HG03558 (cell line): Measurements from ENCODE around the gene TREML1.
"Not testable (repeated sequence)": the region's sequence is repeated elsewhere in the genome, so short reads cannot be mapped to it uniquely, and the experiment has no call there.

Experiments
- ATAC-seq: cut with Tn5 transposase; IDR thresholded peaks from one replicate; pipeline ENCODE4 v1.9.1; 2021; ENCODE audit warnings: moderate number of reproducible peaks; ENCODE audit not compliant: unreplicated experiment; ENCODE audit errors: extremely low read depth

Gene TREML1

DNA sequence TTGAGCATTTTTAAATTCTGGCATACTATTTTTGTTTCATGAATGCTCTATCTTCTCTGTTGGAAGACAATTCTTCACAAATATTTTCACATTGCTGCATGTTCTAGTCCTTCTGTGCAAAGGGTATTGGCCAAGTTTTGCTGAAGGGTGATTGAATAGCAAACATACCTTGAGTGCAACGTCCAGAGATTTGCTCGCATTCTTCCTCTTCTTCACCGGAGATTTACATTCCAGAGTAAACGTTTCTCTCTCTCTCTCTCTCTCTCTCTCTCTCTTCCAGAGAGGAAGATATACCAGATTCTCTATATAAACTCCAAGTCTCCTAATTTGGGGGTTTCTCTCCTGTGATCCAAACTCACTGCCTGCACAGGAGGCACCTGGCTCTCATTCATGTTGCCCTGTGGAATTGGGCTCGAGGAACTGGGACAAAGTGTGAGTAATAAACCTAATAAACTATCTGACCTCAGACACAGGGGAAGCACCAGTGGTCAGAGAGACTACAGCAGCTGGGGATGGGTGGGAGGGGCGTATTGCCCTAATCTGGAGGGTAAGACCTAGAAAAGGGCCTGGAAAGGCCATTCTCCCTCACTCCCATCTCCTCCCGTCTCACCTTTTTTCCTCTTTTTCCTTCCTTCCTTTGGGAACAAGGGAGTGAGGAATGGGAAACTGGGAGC is 1.1 kb upstream of the TREML1 start:
- no peak for ATAC-seq

DNA sequence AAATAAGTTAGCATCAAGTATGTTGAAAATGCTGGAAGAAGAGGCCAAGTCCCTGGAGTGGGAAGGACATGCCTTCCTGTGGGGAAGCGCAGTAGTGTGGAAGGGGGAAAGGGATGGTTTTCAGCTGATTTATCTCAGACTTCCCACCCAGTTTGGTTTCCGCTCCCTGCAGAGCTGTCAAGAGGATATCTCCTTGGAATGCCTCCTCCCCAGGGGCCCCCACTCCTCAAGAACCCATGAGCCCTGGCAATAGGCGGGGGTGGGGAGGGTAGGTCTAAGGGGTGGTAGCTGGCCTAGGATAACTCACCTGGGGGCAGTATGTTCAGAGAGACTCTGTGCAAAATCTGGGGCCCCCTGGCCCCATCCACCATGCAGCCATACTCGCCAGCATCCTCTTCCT is 696 bp downstream of the TREML1 start:
- no peak for ATAC-seq

DNA sequence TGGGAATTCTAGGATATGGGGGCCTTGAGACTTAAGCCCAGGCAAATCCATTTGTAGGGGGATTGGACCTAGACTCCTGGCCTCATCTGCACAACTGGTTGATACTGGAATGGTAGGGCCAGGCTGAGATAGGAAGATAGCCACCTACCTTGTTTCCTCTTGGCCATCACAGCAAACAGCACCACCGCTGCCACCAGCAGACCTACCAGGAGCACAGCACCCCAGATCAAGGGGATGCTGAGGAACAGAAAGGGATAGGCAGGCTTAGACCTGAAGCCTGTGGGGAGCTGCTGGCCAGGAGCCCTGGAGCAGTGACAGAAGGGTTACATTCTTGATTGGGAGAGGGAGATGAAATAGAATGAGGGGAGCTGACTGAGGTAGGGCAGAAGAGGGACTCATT is 3.5 kb downstream of the TREML1 start:
- no peak for ATAC-seq

DNA sequence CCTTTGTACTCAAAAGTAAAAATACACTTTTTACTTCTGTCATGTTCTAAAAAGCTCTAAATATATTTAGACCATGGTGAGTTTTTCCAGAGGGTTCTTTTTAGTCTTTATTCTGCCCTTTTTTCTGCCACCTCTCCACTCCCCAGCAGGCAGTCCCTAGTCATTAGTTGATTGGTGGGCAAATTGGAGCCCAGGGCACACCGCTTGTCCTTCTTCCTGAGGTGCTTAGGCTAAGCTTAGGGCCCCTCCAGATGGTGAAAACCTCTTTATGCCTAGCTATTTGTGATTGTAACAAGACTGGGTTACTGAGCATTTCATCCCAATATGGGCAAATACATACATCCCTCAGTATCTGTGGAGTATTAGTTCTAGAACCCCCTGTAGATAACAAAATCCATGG is 6.2 kb downstream of the TREML1 start:
- no peak for ATAC-seq

DNA sequence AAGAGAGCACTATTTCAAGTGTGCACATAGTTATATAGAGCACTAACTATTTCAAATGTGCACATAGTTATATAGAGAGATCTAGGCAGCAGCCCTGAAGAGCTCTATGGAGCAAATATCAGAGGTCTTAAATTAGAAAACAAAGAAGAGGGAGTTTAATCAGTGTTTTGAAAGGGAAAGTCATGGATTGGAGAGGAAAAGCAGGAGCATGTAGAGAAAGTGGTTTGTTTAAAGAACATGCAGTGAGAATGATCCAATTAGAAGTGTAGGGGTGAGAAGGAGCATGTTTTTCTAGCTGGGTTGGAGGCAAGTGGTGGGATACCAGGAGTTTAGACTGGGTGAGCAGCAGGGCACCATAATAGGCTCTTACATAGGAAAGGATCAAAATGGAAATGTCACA is 17.2 kb downstream of the TREML1 start:
- no peak for ATAC-seq

DNA sequence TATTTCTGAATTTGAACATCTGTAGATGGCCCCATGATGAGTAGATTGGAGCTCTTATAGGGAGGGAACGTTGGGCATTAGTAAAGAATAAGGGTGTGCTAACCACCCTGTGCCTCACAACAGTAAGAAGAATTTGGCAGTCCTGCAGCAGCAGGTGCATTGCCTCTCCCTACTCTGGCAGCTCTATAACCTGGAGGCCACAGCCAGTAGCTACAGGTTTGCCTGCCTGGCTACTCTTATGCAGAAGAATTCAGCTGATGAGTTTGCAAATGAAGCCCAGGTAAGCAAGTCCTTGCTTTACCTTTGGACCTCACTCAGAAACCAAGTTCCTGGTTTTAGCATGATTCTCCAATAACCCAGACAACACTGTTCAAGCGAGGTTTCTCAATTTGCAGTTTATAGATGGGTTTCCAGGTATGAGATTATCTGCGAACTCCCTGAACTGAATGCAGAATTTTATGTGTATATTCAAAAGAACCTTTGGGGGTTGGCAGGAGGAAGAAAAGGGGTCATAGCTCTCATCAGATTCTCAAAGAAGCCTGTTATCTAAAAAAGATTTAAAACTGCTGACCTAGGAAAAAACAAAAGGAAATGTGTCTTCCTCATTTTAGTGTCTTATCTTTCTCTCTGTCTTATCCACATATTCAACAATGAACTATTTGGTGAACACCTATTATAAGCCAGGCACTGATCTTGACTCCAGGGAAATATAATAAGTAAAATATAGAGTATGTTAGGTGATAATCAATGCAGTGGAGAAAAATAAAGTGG is 18.9 kb downstream of the TREML1 start:
- no peak for ATAC-seq

DNA sequence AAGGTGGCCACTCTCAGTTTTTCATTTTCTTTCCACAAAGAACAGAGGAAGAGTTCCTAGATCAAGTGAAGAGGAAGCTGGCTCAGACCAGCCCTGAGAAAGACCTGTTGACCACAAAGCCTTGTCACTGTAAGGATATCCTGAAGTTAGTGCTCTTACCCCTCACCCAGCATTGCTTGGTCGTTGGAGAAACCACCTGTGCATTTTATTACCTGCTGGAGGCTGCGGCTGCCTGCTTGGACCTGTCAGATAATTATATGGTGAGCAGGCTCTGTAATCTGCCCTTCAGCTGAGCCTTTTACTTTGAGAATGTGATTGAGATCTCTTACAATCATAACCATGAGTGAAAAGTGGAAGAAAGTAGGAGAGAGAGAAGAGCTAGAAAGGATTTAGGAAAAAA is 21.9 kb downstream of the TREML1 start:
- no peak for ATAC-seq

DNA sequence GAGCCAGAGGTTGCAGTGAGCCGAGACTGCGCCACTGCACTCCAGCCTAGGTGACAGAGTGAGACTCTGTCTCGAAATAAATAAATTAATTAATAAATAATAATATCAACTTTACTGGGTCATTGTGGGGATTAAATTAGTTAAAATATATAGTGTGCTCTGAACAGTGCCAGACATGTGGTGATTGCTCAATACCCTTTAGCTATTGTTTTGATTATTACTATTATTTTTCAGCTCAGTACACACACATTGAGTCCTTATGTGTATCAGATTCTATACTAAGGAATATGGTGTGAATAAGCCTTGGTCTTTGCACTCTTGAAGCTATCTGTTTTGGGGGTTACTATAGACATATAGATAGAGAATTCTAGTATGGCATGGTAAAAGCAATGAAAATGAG is 28.9 kb downstream of the TREML1 start:
- no peak for ATAC-seq

DNA sequence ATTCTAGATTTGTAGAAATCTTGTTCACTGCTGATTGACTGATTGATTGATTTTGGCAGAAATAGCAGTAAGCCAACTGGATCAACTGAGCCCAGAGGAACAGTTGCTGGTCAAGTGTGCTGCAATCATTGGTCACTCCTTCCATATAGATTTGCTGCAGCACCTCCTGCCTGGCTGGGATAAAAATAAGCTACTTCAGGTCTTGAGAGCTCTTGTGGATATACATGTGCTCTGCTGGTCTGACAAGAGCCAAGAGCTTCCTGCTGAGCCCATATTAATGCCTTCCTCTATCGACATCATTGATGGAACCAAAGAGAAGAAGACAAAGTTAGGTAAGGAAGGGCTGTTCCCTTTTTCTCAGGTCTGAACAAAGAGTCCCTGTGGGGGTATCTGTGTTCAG is 31.2 kb downstream of the TREML1 start:
- no peak for ATAC-seq

DNA sequence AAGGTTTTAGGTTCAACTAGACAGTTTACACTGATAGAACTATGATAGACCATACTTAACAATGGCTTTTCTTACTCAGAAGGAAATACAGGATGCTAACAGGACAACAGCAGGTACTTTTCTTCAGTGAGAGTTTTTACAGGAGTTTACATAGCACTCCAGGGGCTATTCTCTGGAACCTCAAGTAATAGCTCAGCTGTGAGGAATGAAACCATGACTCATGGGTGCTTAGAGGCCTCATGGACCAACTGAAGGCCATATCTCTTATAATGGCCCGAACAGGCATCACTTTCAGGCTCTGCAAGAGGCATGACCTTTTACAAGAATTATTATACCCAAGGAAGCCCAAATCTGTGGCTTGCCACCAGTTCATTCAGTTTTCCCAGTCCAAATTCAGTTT is 31.8 kb downstream of the TREML1 start:
- no peak for ATAC-seq

DNA sequence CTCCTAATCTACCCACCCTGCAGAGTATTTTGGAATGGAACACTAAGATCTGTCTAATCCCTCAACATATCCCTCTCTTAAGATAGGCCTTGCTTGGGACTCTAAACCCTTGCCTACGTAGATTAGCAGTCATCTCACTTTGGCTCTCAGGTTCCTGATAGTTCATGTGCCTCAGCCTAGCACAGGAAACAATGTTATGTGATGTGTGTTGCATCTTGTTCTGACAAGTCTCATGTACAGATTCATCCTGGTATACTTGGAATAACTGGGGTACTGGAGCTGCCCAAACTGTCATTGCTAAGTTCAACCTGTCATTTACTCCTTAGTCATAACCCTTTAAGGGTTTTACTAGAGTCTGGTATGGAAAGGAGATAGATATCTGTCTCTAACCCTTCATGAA is 34.1 kb downstream of the TREML1 start:
- ATAC-seq, result no peak

DNA sequence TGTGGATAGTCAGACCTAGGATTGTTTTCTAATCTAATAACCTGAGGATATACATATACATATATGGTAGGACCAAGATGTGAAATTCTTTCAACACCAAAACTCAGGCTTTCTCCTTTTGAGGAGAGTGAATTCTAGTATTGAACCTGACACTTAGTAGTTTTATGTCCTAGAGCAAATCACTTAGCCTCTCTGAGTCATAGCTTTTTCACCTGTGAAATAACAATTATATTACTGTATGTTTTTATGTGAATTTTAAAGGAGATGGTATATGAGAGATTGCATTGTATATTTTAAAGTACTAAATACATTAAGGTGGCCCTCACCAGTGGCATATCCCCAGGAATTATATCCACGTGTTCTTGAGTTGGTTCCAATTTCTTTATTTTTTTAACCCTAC is 34.6 kb downstream of the TREML1 start:
- no peak for ATAC-seq

DNA sequence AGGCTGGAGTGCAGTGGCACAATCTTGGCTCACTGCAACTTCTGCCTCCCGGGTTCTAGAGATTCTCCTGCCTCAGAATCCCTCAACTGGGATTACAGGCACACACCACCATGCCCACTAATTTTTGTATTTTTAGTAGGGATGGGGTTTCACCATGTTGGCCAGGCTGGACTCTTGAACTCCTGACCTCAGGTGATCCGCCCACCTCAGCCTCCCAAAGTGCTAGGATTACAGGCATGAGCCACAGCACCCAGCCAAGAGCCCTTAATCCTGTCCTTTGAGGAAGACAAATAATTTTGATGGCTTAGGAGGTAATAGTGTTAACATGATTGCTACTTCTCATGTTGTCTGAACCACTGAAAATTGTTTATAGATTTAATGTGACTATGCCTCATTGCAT is 39.1 kb downstream of the TREML1 start:
- not testable (repeated sequence) for ATAC-seq

DNA sequence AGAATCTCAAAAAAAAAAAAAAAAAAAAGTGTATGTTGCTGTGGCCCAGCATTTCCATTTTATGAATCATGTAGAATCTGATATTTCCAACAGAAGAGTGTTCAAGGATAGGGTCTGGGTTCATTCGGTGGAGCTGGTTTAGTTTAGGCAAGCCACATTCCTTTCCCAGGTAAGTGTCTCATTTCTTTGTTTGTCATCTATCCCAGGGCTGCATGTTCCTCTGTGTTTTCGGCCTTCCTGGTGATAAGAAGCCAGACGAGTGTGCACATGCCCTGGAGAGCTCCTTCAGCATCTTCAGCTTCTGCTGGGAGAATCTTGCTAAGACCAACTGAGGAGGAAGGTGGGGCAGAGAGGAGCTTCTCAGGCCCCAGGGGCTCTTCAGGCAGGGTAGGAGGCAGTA is 43.1 kb downstream of the TREML1 start:
- no peak for ATAC-seq

DNA sequence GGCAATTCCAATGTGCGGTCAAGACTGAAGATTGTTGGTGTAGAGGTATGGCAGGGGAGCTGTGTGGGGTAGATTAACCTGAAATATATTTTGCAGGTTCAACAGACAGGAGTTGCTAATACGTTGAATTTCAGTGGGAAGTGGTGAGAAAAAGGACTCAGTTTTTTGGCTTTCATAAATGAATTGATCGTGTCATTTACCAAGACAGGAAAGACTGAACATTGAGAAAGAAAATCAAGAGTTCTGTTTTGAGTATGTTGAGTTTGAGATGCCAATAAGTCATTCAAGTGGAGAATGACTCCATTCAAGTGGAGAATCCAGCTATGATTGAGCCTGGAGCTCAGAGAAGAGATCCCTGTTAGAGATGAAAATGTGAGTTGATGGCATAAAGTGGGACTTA is 50.3 kb downstream of the TREML1 start:
- ATAC-seq, result no peak

DNA sequence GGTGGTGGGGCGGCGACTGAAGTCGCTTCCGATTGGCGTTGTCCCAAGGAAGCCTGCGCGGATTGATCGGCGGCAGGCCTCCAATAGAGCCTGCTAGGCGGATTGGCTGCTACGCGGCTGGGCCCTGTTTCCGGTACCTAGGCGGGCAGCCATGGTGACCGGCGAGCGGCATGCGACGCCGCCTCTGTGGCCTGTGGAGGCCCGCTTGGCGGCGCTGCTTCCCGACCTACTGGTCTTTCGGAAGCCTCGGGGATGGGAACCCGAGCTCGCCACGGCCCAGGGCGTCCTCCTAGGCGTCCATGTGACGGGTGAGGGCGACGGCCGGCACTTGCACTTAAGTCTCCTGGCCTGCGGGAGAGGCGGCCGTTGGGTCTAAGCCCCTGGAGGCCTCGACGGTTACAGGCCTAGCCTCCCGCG is 53.3 kb downstream of the TREML1 start:
- no peak for ATAC-seq
